BJ (cell line): ENCODE results near the gene CDH23. TPM values are rescaled to one million over a fixed set of nuclear protein-coding genes. Genes with fewer than 3 reads are reported as not detected.

Experiments
- CTCF ChIA-PET: fragments of 350-600 bp; formaldehyde crosslinking; extraction: SDS; loops from one replicate; lab custom pipeline; 2021; ENCODE audit warnings: antibody characterized with exemption, inconsistent platforms; lab: Yijun Ruan, JAX
- POLR2A ChIA-PET: fragments of 300-600 bp; sonication (Branson Sonifier 250); formaldehyde crosslinking; extraction: SDS; loops from one replicate; lab custom pipeline; 2021; ENCODE audit warnings: antibody characterized with exemption; lab: Charles Lee
- DNase-seq: peaks from one replicate; pipeline ENCODE4 v3.0.0-alpha.2; 2011; ENCODE audit warnings: low read depth
- H3K27me3 ChIP-seq: 2 replicates; pipeline ENCODE4 v1.6.0; 2011; ENCODE audit warnings: low read length; ENCODE audit not compliant: control insufficient read depth, insufficient read depth
- H3K36me3 ChIP-seq: 2 replicates; pipeline ENCODE4 v1.5.1; 2011; ENCODE audit warnings: low read length; ENCODE audit not compliant: control insufficient read depth, insufficient read depth
- H3K4me3 ChIP-seq: 2 replicates; pipeline ENCODE4 v1.5.1; 2011; ENCODE audit warnings: low read depth, mild to moderate bottlenecking, control low read depth, low read length
- polyA plus RNA-seq: library from polyadenylated mRNA; depleted of rRNA; stranded (reverse); fragments of >200 nt; gene quantifications from 2 replicates; pipeline ENCODE4 v1.2.3, GENCODE V29; 2011
- TF ChIP-seq, protein P1 (sequence below): IDR thresholded peaks from 2 replicates; pipeline ENCODE4 v1.5.1; 2011; ENCODE audit warnings: low read depth, mild to moderate bottlenecking, control low read depth, inconsistent platforms, low read length, moderate library complexity; ENCODE audit not compliant: insufficient read depth

CDH23 gene
- polyA plus RNA-seq, 1 experiment = 0.05 TPM

DNA sequence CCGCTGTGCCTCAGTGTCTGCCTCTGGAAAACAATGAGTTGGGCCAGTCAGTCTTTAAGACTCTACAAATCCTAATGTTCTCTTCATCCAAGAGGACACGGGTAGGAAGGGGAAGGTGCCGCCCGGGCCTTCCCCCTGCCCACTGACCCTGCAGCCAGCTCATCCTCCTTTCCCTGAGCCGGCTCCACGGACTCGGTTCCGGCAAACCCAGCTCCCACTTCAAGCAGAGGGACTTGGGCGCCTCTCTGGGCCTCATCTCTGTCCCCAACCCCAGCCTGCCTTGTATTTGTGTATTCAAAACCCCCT is 227.2 kb downstream of the CDH23 start:
- Histone ChIP-seq H3K4me3 (no peak overlapping the region), H3K27me3 (peaks cover 5% of the 10 kb centered on the region), H3K36me3 (no peaks in the 10 kb centered on the region)
- ChIA-PET POLR2A (no interaction called here), CTCF (interaction anchor here (0.6 to 12.3 kb wide), 8 partner anchors 14 to 308 kb away, joined by 3 to 89 read pairs (median 6); no protein-coding TSS in a partner anchor)
- TF ChIP-seq, protein P1, sequence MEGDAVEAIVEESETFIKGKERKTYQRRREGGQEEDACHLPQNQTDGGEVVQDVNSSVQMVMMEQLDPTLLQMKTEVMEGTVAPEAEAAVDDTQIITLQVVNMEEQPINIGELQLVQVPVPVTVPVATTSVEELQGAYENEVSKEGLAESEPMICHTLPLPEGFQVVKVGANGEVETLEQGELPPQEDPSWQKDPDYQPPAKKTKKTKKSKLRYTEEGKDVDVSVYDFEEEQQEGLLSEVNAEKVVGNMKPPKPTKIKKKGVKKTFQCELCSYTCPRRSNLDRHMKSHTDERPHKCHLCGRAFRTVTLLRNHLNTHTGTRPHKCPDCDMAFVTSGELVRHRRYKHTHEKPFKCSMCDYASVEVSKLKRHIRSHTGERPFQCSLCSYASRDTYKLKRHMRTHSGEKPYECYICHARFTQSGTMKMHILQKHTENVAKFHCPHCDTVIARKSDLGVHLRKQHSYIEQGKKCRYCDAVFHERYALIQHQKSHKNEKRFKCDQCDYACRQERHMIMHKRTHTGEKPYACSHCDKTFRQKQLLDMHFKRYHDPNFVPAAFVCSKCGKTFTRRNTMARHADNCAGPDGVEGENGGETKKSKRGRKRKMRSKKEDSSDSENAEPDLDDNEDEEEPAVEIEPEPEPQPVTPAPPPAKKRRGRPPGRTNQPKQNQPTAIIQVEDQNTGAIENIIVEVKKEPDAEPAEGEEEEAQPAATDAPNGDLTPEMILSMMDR = no peak
- no peak for DNase-seq

DNA sequence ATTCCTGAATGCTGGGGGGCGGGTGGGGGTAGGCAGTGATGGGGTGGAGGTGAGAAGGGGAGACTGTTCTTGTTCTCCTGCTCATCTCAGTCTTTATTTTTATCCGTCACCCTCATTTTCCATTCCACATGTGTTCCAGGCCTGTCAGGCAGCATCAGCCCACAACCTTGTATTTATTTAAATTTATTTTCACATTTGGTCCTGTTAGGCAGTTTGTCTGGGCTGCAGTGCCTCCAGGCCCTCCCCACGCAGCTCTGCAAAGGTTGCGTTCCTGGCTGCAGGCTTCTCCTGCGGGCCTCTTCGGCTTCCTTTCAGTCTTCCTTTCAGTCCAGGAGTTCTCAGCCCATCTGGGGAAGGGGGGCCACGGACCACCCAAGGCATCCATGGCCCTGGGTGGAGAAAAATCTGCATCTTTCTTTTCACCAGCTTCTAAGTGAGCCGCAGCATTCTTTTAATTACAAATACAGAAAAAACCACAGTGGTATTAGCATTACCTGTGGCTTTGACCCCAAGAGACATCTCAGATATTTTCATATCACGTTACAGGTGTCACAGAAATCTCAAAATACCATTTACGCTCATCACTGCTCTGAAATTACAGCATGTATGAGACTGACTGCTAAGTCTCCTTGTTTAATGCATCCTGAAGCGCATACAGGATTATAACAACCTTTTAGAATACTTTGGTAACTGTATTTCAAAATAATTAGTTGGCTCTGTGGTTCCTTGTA is 228.9 kb downstream of the CDH23 start:
- DNase-seq = no peak
- ChIA-PET POLR2A (no interaction called here), CTCF (interaction anchor here (0.6 to 12.3 kb wide), 5 partner anchors 15 to 187 kb away, joined by 3 to 89 read pairs (median 4); no protein-coding TSS in a partner anchor)
- no peaks in the 10 kb centered on the region for H3K36me3 ChIP-seq
- H3K27me3 ChIP-seq = peaks cover 6% of the 10 kb centered on the region
- TF ChIP-seq, protein P1 = no peak
- H3K4me3 ChIP-seq = no peak overlapping the region

DNA sequence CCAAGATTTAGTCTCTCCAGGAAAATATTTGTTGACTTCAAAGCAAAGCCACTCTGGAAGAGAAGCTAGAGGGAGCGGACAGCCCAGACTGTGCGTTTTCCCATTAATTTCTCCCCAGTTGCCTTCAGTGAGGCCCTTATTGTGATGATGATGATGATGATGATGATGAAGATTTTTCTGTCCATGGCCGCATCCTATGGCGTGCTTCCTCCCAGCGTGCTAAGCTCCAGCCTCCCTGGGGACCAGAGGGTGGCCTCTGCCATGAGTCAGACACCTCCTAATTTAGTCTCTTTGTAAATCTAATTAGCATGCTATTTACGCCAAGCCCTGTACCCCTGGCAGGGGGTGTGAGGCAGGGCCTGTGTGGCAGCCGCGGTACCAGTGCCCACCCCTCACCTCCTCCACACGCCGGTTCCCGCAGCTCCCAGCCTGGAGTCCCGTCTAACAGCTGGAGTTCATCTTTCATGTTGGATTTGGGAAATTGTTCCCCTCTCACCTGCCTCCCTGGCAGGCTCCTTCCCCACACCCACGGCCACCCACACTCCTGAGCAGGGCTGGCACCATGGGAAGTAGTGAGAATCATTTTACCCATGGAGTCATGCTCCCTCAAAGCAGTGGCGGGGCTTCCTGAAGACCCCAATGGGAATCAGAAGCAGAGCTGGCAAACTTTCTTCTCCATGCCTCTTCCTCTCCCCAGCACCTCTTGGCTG is 230.7 kb downstream of the CDH23 start:
- no peaks in the 10 kb centered on the region for H3K36me3 ChIP-seq
- POLR2A ChIA-PET = interaction anchor here (0.6 kb wide), 1 partner anchor 354 kb away, joined by 3 read pairs; no protein-coding TSS in a partner anchor
- DNase-seq = no peak
- CTCF ChIA-PET = interaction anchor here (1.5 to 12.3 kb wide), 2 partner anchors 17 to 57 kb away, joined by 4 to 89 read pairs; no protein-coding TSS in a partner anchor
- peaks cover 6% of the 10 kb centered on the region for H3K27me3 ChIP-seq
- no peak overlapping the region for H3K4me3 ChIP-seq
- TF ChIP-seq, protein P1 = no peak

DNA sequence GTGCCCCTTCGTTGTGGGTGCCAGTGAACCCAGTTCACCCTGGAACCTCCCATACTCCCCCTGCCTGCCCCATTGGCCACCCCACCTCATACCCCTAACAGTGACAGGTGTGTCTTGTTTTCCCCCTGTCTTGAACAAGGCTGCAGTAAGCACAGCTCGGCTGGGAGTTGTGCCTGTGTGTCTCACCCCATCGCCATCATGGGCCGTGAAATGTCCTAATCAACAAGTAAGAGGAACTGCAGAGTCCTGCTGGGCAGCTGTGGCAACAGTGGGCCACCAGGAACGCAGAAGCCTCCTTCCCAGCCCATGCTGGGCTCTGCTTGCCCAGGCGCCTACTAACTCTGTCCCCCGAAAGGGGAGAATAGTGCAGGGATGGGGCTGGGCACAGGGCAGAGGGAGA is 231.2 kb downstream of the CDH23 start:
- no peak for DNase-seq
- CTCF ChIA-PET = interaction anchor here (12.3 kb wide), 1 partner anchor 18 kb away, joined by 89 read pairs; no protein-coding TSS in a partner anchor
- TF ChIP-seq, protein P1 = no peak
- Histone ChIP-seq H3K4me3 (no peak overlapping the region), H3K27me3 (peaks cover 6% of the 10 kb centered on the region), H3K36me3 (no peaks in the 10 kb centered on the region)
- POLR2A ChIA-PET = no interaction called here

DNA sequence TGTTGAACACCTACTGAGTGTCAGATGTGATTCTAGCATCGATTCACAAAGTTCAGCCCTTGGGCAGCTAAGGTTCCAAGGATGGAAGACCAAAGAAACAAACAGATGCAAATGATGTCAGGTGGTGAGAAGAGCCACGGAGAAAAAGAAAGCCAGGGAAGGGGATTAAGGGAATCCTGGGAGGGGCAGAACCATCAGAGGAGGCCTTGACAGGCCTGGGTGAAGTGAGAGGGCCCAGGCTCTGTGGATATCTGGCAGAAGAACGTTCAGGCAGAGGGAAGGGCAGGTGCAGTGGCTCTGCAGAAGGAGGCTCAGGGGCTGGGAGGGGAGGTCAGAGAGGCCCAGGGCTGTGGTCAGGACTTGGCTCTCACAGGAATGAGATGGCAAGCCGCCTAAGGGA is 232.4 kb downstream of the CDH23 start:
- CTCF ChIA-PET = no interaction called here
- no peak for DNase-seq
- POLR2A ChIA-PET = no interaction called here
- H3K4me3 ChIP-seq = no peak overlapping the region
- TF ChIP-seq, protein P1 = no peak
- no peaks in the 10 kb centered on the region for H3K36me3 ChIP-seq
- H3K27me3 ChIP-seq = peaks cover 9% of the 10 kb centered on the region
